ENCODE data around the gene VPS13D.

DNA sequence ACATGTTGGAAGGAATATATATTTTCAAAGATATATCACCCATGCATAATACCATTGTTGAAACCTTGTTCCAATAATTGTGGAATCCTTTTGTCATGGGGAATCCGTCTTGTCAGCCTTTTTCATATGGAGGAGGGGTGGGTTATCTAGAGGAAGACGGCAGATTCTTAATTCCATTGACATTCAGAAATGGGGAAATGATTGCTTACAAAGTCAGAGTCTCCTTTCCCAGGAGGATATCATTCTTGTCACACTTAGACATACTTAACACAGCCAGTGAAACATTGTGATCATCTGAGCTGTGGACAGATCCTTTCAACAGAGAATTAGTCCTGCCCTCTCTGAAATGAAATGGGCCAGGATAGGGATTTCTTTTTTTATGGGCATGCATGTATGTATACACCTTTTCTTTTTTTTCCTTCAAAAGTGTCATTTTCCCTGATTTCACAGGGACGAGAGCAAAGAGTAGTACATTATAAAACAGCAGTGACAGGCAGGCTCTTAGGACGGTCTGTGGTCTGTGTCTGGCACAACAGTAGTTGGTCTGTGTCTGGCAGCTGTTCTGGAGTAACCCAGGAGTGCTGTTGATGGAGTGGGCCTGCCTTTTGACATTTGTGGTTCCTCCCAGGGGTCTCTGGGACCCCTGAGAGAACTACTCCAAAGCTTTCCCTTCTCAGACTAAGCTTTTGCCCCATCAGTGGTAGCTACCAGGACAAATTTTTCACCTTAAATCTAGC, 50.1 kb downstream of the VPS13D start:
- TF ChIP-seq, protein P1, sequence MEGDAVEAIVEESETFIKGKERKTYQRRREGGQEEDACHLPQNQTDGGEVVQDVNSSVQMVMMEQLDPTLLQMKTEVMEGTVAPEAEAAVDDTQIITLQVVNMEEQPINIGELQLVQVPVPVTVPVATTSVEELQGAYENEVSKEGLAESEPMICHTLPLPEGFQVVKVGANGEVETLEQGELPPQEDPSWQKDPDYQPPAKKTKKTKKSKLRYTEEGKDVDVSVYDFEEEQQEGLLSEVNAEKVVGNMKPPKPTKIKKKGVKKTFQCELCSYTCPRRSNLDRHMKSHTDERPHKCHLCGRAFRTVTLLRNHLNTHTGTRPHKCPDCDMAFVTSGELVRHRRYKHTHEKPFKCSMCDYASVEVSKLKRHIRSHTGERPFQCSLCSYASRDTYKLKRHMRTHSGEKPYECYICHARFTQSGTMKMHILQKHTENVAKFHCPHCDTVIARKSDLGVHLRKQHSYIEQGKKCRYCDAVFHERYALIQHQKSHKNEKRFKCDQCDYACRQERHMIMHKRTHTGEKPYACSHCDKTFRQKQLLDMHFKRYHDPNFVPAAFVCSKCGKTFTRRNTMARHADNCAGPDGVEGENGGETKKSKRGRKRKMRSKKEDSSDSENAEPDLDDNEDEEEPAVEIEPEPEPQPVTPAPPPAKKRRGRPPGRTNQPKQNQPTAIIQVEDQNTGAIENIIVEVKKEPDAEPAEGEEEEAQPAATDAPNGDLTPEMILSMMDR (IDR thresholded peaks at IDR 0.05), result no peak
- no peak for TF ChIP-seq POLR2A (IDR thresholded peaks at IDR 0.05)
- no peak for TF ChIP-seq EP300 (IDR thresholded peaks at IDR 0.05)

Data from ovary (tissue), 3 donors.